Measurements from ENCODE around the gene YTHDF1. TPM values are rescaled to one million over a fixed set of nuclear protein-coding genes. Genes with fewer than 3 reads are reported as not detected.
A peak's percentile ranks its signal among the peaks of the same experiment; 100 is the strongest.
"Not testable (repeated sequence)": the region's sequence is repeated elsewhere in the genome, so short reads cannot be mapped to it uniquely, and the experiment has no call there.

YTHDF1 gene
- total RNA-seq, 1 donor from 2014 or later = 44.5 TPM

DNA sequence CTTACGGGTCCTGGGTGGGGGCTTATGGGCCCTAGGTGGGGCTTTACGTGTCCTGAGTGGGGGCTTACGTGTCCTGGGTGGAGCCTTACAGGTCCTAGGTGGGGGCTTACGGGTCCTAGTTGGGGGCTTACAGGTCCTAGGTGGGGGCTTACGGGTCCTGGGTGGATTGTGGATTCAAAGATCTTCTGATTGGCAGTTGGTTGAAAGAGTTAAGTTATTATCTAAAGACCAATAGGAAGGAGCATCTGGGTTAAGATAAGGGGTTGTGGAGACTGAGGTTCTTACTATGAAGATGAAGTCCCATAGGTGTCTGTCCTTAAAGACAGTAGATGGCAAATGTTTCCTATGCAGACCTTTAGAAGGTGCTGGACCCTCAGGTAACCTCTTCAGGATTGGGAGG is 11.3 kb upstream of the YTHDF1 start:
- H3K36me3 Mint-ChIP-seq (ENCODE audit: low read depth) = no peaks in the 10 kb centered on the region
- DNase-seq = no peak
- peaks cover 31% of the 10 kb centered on the region for H3K27me3 Mint-ChIP-seq

DNA sequence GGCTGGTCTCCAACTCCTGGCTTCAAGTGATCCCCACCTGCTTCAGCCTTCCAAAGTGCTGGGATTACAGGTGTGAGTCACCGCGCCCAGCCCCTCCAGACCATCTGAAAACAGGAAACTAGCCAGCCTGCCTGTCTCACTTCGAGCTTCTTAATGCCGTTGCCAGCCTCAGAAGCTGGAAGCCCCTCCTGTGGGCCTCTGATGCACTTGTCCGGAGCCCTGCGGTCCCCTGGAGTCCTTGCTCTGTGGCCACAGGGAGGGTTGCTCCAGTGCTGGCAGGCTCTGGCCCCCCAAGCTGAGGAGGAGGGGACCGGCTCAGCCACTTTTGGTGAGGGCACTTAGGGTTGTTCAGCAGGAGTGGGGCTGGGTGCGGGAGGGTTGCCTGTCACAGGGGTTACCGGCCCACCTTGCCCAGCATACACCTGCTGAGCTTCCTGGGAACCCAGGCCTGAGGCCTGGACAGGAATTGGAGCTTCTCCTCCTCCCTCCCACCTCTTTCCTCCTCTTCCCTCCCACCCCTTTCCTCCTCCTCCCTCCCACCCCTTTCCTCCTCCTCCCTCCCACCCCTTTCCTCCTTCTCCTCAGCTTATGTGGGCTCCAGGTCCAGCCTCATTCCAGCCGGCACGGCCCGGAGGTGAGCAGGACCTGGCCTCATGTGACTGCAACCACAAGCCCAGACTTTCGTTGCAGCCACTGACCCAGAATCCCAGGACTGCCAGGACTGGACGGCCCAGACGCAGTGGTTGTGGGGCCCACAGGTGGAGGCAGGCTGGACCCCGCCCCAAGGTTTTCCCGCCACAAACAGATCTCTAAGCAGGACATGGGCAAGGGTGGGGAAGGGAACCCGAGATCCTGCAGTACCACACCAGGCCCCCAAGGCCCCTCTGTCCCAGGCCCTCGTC is 10.4 kb upstream of the YTHDF1 start:
- Mint-ChIP-seq H3K27me3 (peaks cover 25% of the 10 kb centered on the region), H3K36me3 (ENCODE audit: low read depth) (no peaks in the 10 kb centered on the region), H3K4me3 (no peak overlapping the region), H3K27ac (no peak overlapping the region), H3K4me1 (no peaks in the 10 kb centered on the region), H3K9me3 (no peaks in the 10 kb centered on the region)
- intact Hi-C loops (cut with micrococcal nuclease) = no loop called here
- no peak for DNase-seq

More for the DNA sequence above, 11.3 kb upstream of the YTHDF1 start:
- Mint-ChIP-seq H3K4me3 (no peak overlapping the region), H3K27ac (no peak overlapping the region), H3K9me3 (no peaks in the 10 kb centered on the region), H3K4me1 (no peaks in the 10 kb centered on the region)
- intact Hi-C loops (cut with micrococcal nuclease) = no loop called here

DNA sequence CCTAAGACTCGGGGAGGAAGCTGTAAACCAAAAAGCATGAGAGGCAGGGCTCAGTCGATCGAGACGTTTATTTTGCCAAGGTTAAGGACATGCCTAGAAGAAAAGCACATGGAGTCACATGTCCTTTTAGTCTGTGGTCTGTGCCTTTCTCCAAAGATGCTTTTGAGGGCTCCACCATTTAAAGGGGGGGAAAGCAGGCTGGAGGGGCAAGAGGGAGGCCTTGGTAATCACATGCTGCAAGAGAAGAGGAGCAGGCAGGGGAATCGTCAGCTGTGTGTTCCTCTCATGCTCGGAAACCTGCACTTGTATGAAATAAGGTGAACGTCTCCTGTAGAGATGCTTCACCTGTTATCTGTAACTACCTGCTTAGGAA is 9.1 kb upstream of the YTHDF1 start:
- peaks cover 13% of the 10 kb centered on the region for H3K27me3 Mint-ChIP-seq
- H3K4me1 Mint-ChIP-seq = no peaks in the 10 kb centered on the region
- H3K9me3 Mint-ChIP-seq = no peaks in the 10 kb centered on the region
- H3K4me3 Mint-ChIP-seq = no peak overlapping the region
- H3K36me3 Mint-ChIP-seq (ENCODE audit: low read depth) = no peaks in the 10 kb centered on the region
- H3K27ac Mint-ChIP-seq = no peak overlapping the region
- intact Hi-C loops (cut with micrococcal nuclease) = no loop called here
- no peak for DNase-seq

DNA sequence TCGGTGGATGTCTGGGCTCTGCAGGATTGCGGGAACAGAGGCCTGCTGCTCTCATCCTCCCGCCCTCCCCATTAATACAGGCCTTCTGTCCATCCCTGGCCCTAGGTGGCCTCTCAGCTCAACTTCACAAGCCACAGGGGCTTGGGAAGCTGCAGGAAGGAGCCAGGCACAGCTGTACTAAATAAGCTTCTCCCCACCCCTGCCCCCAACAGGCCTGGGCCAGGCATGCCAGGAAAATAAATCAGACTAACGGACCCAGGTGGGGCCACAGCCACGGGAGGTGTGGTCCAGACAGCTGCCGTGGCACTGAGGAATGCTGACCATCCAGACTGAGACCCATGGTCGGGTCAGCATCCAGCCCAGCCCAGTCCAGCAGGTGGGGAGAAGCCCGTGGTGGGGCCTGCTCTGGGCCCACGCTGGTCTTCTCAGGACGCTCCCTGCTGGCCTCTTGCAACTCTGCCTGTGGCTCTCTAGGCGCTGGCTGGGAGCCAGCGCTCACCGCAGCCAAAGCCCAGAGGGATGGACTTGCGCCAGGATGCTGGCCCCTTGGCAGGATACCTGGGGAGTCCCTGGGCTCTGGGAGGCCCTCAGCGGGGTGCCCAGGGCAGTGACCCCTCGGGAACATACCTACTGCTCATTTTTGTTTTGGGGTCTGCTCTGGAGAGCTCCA is 8.6 kb upstream of the YTHDF1 start:
- H3K27me3 Mint-ChIP-seq = peaks cover 8% of the 10 kb centered on the region
- DNase-seq = no peak
- intact Hi-C loops (cut with micrococcal nuclease) = no loop called here
- no peaks in the 10 kb centered on the region for H3K9me3 Mint-ChIP-seq
- no peak overlapping the region for H3K4me3 Mint-ChIP-seq
- no peaks in the 10 kb centered on the region for H3K4me1 Mint-ChIP-seq
- H3K27ac Mint-ChIP-seq = no peak overlapping the region
- H3K36me3 Mint-ChIP-seq (ENCODE audit: low read depth) = no peaks in the 10 kb centered on the region

DNA sequence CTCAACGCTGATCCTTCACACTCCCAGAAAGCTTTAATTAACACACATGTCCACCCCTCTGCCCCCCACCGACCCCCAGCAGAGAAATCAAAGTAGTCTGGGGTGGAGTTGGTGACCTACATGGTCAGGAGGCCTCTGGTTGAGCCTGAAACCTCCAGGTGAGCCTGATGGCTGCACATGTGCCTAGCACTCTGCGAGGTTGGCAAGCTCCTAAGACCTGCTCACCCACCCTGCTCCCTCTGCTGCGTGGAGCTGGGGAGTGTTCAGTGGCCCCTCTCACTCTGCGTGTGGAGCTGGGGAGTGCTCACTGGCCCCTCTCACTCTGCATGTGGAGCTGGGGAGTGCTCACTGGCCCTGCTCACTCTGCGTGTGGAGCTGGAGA is 7.9 kb upstream of the YTHDF1 start:
- Mint-ChIP-seq H3K36me3 (ENCODE audit: low read depth) (no peaks in the 10 kb centered on the region), H3K4me3 (no peak overlapping the region), H3K9me3 (no peaks in the 10 kb centered on the region), H3K4me1 (no peaks in the 10 kb centered on the region), H3K27me3 (peaks cover 2% of the 10 kb centered on the region), H3K27ac (no peak overlapping the region)
- DNase-seq = no peak
- intact Hi-C loops (cut with micrococcal nuclease) = loop anchor here (1.0 kb wide), 1 partner anchor 157 kb away; no protein-coding TSS in a partner anchor

DNA sequence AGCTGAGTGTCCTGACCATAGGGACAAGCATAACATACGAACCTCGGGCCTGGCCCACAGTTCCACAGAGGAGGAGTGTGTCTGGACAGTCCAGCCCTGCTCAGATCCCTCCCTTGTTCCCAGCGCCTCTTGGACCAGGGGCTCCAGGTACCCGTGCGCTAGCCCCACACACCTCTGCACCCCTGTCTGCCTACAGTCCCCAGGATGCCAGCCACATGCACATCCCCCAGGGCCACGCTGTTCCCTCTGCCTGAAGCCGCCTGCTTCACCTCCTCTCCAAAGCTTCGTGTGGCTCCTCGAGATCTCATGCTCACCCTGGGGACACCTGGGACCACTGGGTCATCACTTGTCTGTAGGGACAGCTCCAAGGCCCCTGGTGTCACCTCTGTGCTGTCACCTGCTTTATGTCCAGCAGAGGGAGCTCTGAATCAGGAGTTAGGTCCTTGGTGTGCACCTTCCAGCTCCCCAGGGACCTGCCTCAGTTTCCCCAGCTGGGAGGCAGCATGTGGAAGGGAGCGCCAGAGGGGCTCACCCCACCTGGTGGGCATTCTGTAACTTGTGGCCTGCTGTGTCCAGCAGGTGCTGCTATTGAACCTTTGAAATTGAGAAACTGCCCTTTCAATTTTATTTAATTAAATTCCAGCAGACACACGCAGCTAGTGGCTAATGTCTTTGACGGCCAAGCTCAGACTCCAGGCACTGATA is 7.3 kb upstream of the YTHDF1 start:
- Mint-ChIP-seq H3K9me3 (no peaks in the 10 kb centered on the region), H3K36me3 (ENCODE audit: low read depth) (no peaks in the 10 kb centered on the region), H3K27ac (no peak overlapping the region), H3K27me3 (peaks cover 2% of the 10 kb centered on the region), H3K4me3 (no peak overlapping the region), H3K4me1 (no peaks in the 10 kb centered on the region)
- intact Hi-C loops (cut with micrococcal nuclease) = loop anchor here (1.0 kb wide), 1 partner anchor 158 kb away; no protein-coding TSS in a partner anchor
- peak; percentile 87 for DNase-seq

DNA sequence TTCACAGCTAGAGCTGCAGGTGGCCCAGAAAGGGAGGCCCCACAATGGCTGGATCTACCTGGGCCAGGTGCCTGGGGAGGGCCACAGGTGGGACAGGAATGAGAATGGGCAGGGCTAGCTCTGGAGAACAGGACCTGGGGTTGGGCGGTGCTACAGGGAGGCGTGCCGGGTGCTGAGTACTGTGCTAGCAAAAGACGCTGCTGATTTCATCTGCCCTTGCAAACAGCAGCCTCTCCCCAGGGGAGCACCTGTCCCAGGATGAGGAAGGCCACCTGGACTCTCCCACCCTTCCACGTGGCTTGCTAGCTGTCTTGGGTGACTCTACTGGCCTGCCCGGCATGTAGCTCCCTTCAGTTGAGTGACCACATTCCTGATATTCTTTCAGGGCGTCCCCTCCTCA is 6.6 kb upstream of the YTHDF1 start:
- Mint-ChIP-seq H3K36me3 (ENCODE audit: low read depth) (no peaks in the 10 kb centered on the region), H3K27ac (no peak overlapping the region), H3K4me1 (no peaks in the 10 kb centered on the region), H3K9me3 (no peaks in the 10 kb centered on the region), H3K27me3 (peaks cover 2% of the 10 kb centered on the region), H3K4me3 (no peak overlapping the region)
- no peak for DNase-seq
- intact Hi-C loops (cut with micrococcal nuclease) = no loop called here

DNA sequence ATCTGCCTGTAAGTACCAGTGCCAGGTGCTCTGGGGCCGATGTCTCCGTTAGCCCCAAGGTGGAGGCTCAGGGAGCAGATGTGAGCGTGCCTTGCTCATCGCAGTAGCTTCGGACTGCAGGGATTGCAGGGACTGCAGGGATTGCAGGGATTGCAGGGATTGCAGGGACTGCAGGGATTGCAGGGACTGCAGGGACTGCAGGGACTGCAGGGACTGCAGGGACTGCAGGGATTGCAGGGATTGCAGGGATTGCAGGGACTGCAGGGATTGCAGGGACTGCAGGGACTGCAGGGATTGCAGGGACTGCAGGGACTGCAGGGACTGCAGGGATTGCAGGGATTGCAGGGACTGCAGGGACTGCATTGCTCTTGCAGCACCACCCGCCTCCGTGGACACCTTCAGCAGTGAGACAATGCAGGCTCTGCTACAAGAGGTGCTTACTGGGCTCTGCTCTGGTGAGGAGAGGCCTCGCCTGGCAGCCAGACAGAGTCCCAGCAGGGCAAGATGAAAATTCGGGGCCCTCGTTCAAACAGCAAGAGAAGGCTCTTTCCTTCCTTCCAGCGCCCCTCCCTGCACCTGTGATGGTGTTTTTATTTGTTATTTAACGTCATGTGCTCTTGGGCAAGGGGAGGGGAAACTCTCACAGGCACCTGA is 5.6 kb upstream of the YTHDF1 start:
- H3K36me3 Mint-ChIP-seq (ENCODE audit: low read depth); intact Hi-C loops (cut with micrococcal nuclease); H3K4me3 Mint-ChIP-seq; H3K27me3 Mint-ChIP-seq; DNase-seq; H3K9me3 Mint-ChIP-seq; H3K27ac Mint-ChIP-seq; H3K4me1 Mint-ChIP-seq: not testable (repeated sequence)

DNA sequence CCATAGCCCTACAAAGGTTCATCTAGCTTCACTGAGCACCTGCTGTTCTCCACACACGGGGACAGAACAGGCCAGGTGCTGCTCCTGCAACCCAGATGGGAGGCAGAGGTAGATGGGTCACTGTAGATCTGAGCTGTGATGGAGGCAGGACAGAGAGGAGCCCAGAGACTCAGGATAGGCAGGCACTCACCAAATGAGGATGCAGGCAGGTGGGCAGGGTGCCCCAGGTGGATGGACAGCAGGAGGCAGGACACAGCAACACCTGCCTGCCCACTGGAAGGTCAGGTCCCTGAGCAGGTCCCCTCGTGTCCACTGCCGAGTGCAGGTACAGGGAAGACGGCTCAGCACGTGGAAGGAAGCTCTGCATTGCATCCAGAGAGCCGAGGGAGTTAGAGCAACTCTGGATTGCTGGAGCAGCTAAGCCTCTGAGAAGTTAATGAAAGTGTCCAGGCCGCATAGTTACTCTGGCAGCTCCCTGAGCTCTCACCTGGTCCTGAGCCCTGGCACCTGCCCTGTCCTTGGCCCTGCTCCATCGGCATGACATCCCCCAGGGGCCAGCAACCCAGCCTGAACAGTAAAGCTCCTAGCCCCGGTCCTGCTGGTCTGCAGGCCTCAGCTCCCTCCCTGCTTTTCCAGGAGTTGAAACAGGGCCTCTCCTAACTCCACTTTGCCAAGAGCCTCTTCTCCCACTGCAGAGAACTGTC is 4.9 kb upstream of the YTHDF1 start:
- DNase-seq = no peak
- intact Hi-C loops (cut with micrococcal nuclease) = no loop called here
- Mint-ChIP-seq H3K9me3 (no peaks in the 10 kb centered on the region), H3K36me3 (ENCODE audit: low read depth) (no peaks in the 10 kb centered on the region), H3K4me1 (peaks cover 5% of the 10 kb centered on the region), H3K4me3 (no peak overlapping the region), H3K27ac (no peak overlapping the region), H3K27me3 (peaks cover 2% of the 10 kb centered on the region)

DNA sequence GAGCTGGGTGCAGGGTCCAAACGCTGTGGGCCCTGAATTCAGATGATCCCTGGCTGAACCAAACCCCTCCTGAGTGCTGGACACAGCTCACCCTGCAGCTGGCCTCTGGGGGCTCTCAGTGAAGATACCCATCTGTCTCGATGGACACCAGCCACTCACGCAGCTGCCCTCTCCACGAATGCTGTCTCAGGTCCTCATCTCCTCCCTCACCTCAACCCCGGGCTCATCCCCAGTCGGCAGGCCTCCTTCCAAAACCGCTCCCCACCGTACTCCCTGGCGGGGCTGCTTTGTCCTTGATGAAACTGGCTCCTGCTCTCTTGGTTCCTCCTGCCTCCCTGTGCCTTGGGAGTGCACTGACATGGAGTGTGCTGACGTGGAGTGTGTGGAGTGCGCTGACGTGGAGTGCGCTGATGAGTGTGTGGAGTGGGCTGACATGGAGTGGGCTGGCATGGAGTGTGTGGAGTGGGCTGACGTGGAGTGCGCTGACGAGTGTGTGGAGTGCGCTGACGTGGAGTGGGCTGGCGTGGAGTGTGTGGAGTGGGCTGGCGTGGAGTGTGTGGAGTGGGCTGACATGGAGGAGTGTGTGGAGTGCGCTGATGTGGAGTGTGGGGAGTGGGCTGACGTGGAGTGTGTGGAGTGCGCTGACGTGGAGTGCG is 4.1 kb upstream of the YTHDF1 start:
- Mint-ChIP-seq H3K36me3 (ENCODE audit: low read depth) (peaks cover 5% of the 10 kb centered on the region), H3K4me1 (peaks cover 8% of the 10 kb centered on the region), H3K27me3 (peaks cover 4% of the 10 kb centered on the region), H3K9me3 (no peaks in the 10 kb centered on the region), H3K27ac (no peak overlapping the region), H3K4me3 (no peak overlapping the region)
- intact Hi-C loops (cut with micrococcal nuclease) = loop anchor here (5.0 kb wide), 1 partner anchor 283 kb away; the partner anchor contains the start of gene GID8
- no peak for DNase-seq

DNA sequence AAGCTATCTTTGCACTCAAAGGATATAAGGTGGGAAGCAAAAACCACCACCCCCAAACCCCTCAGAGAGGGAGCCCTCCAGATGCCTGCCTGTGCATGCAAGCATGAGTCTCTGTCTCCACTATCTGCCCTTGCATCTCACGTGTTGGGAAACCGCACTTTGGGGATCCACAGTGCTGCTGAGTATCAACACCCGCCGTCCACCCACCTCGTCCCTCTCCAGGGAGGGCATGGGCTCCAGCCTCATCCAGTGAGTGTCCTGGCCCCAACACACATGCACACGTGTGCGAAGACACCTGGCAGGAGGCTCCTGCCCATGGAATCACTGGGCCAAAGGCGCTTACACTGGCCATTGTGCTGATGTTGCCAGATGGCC is 3.5 kb upstream of the YTHDF1 start:
- peaks cover 4% of the 10 kb centered on the region for H3K27me3 Mint-ChIP-seq
- H3K9me3 Mint-ChIP-seq = no peaks in the 10 kb centered on the region
- peaks cover 11% of the 10 kb centered on the region for H3K4me1 Mint-ChIP-seq
- no peak overlapping the region for H3K27ac Mint-ChIP-seq
- no peak for DNase-seq
- H3K36me3 Mint-ChIP-seq (ENCODE audit: low read depth) = peaks cover 7% of the 10 kb centered on the region
- H3K4me3 Mint-ChIP-seq = no peak overlapping the region
- intact Hi-C loops (cut with micrococcal nuclease) = loop anchor here (5.0 kb wide), 1 partner anchor 282 kb away; the partner anchor contains the start of gene GID8

DNA sequence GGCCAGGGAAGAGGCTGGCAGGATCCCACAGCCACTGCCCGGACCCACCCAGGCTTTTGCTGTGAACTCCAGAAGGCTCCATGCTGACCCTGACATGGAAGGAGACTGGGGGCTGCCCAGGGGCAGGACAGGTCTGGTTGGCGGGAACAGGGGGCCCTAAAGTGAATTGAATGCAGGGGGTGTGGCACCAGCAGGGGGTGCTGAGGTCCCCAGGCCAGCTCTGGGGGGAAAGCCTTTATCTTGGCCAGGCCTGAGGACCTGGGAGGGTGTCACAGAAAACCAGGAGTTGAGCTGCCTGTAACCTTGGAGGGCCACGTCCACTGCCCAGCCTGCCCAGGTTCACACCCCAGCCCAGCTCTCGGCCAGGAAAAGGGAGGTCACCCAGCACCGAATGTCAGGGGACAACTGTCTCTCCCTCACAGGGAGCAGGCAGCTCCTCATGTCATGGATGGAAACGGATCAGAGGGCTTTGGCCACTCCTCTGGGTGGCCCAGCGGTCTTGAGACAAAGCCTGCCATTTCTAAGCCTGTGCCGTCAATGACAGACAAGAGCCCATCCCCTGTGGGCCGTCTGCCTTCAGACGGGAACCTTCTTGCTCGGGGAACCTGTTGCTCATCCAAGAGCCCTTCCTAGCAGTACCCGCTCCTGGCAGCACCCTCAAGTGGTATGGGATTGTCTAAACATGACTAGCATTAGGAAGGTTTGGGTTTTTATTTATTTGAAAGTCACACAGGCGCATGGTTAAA is 2.9 kb upstream of the YTHDF1 start:
- Mint-ChIP-seq H3K4me3 (no peak overlapping the region), H3K27me3 (peaks cover 4% of the 10 kb centered on the region), H3K4me1 (peaks cover 16% of the 10 kb centered on the region), H3K9me3 (no peaks in the 10 kb centered on the region), H3K27ac (no peak overlapping the region), H3K36me3 (ENCODE audit: low read depth) (peaks cover 11% of the 10 kb centered on the region)
- no peak for DNase-seq
- intact Hi-C loops (cut with micrococcal nuclease) = loop anchor here (5.0 kb wide), 1 partner anchor 282 kb away; the partner anchor contains the start of gene GID8
